ENCODE measurements around the gene DOCK1.

The DOCK1 gene

DNA sequence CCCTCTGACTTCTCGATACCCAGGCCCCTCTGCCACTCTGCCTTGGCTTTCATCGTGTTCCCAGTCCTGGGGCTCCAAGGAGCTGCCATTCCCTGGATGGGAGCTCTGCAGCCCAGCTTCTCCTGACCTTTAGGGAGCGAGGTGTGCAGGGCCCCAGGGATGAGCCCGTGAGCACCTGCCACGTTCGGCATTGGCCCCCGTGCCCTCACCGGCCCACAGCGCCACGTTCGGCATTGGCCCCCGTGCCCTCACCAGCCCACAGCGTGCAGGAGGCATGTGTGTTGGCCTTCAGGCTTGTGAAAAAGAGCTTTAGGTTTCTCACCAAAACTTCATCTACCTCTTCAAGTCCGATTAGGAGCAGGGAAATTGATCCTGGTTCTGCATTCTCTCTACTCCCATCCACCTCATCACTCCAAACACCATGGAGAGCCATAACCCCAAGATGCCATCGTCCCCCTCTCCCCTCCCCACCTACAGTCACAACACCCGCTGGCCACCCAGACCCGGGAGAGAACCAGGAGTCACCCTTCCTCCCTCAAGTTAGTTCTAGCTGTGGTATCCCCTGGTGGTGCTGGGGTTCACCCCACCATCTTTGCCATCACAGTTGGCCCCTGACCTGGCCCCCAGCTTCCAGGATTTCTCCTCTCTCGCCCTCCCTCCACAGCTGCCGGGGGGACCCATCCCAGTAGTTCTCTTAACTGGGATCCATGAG lies 524.5 kb downstream of the DOCK1 start:
- Histone ChIP-seq H3K9me3 (ENCODE audit: severe bottlenecking) (no peaks in the 10 kb centered on the region), H3K4me3 (ENCODE audit: low read depth, low read length) (no peak overlapping the region), H3K27ac (no peak overlapping the region), H3K27me3 (ENCODE audit: insufficient read depth, low read depth, severe bottlenecking) (no peaks in the 10 kb centered on the region), H3K36me3 (no peaks in the 10 kb centered on the region; the same call in 1 of the 2 replicates)
- DNase-seq, result no peak
- TF ChIP-seq, protein P1, sequence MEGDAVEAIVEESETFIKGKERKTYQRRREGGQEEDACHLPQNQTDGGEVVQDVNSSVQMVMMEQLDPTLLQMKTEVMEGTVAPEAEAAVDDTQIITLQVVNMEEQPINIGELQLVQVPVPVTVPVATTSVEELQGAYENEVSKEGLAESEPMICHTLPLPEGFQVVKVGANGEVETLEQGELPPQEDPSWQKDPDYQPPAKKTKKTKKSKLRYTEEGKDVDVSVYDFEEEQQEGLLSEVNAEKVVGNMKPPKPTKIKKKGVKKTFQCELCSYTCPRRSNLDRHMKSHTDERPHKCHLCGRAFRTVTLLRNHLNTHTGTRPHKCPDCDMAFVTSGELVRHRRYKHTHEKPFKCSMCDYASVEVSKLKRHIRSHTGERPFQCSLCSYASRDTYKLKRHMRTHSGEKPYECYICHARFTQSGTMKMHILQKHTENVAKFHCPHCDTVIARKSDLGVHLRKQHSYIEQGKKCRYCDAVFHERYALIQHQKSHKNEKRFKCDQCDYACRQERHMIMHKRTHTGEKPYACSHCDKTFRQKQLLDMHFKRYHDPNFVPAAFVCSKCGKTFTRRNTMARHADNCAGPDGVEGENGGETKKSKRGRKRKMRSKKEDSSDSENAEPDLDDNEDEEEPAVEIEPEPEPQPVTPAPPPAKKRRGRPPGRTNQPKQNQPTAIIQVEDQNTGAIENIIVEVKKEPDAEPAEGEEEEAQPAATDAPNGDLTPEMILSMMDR (IDR thresholded peaks at IDR 0.05; ENCODE audit: low read depth, low read length), result no peak

DNA sequence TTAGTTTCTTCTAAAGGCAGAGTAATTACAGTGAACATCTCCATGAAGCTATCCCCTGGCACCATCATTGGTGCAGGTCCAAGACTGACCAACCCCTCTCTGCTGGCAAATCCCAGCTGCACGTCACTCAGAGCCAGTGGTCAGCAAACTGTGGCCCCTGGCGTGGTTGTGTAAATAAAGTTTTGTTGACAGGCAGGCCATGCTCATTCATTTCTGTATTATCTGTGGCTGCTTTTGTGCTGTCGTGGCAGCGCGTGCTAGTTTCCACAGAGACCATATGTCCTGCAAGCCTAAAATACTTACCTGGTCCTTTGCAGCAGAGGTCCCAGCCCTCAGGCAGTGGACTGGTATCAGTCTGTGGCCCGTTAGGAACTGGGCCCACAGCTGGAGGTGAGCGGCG lies 526.3 kb downstream of the DOCK1 start:
- no peaks in the 10 kb centered on the region for H3K27me3 ChIP-seq (ENCODE audit: insufficient read depth, low read depth, severe bottlenecking)
- TF ChIP-seq, protein P1 (IDR thresholded peaks at IDR 0.05; ENCODE audit: low read depth, low read length), result no peak
- H3K27ac ChIP-seq, result no peak overlapping the region
- no peaks in the 10 kb centered on the region for H3K9me3 ChIP-seq (ENCODE audit: severe bottlenecking)
- H3K4me3 ChIP-seq (ENCODE audit: low read depth, low read length), result no peak overlapping the region
- H3K36me3 ChIP-seq, result no peaks in the 10 kb centered on the region
- DNase-seq, result no peak

DNA sequence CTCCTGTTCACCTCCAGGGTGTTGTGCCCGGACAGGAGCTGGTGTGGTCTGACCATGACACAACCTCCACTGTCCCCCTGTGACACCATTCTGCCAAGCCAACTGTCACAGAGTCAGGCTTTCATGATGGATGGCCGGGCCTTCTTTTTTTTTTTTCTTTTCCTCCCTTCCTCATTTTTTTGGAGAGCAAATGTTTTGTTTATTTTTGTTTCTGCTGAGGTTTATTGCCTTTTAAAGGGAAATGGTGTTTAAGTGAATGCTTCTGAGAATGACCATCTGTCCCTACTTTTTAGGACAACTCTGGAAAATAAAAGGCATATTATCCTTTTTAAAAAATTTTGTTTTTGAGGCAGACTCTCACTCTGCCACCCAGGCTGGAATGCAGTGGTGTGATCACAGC lies 528.8 kb downstream of the DOCK1 start:
- H3K9me3 ChIP-seq (ENCODE audit: severe bottlenecking), result no peaks in the 10 kb centered on the region
- H3K27me3 ChIP-seq (ENCODE audit: insufficient read depth, low read depth, severe bottlenecking), result no peaks in the 10 kb centered on the region
- no peak overlapping the region for H3K27ac ChIP-seq
- H3K36me3 ChIP-seq, result no peaks in the 10 kb centered on the region; the same call in 1 of the 2 replicates
- H3K4me3 ChIP-seq (ENCODE audit: low read depth, low read length), result no peak overlapping the region
- no peak for DNase-seq
- TF ChIP-seq, protein P1 (IDR thresholded peaks at IDR 0.05; ENCODE audit: low read depth, low read length), result no peak

DNA sequence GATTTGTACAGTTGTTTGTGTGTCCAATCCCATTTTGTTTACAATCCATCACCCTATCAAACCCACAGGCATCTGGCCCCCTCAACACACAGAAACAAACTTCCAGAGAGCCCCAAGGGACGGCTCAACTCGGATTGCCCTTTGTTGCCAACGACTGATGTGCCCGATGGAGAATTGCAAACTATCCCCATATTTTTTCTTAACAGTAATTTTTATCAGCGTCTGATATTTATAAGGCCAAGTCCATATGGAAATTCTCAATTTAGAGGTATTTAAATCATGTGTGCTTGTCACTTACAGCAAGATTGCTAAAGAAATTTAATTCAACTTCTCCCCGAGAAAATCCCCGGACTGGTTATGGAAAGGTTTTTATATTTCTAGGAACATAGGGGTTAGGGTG lies 530.0 kb downstream of the DOCK1 start:
- no peak overlapping the region for H3K4me3 ChIP-seq (ENCODE audit: low read depth, low read length)

DNA sequence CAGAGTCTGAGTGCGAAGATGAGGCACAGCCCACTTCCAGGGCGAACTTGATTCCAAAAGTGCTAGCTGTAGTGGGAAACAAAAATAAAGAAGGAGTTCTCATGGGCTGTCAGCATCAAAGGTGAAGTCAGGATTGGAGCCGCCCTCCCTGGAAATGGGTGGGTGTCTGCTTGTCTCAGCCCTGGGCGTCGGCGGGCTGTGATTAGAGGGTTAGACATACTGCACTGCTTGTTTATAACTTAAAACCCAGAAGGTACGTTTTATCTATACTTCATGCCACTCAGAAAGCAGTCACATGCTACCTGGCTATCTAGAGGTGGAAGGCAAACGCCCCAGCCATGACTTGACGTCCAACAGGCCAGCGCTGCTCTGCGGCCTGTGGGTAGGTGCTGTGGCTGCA lies 535.1 kb downstream of the DOCK1 start:
- peaks cover 9% of the 10 kb centered on the region for H3K9me3 ChIP-seq (ENCODE audit: severe bottlenecking)
- peaks cover 8% of the 10 kb centered on the region for H3K36me3 ChIP-seq
- DNase-seq, result no peak
- H3K4me3 ChIP-seq (ENCODE audit: low read depth, low read length), result no peak overlapping the region
- H3K27me3 ChIP-seq (ENCODE audit: insufficient read depth, low read depth, severe bottlenecking), result no peaks in the 10 kb centered on the region
- TF ChIP-seq, protein P1 (IDR thresholded peaks at IDR 0.05; ENCODE audit: low read depth, low read length), result no peak
- H3K27ac ChIP-seq, result no peak overlapping the region

More for the DNA sequence above, 530.0 kb downstream of the DOCK1 start:
- no peak for DNase-seq
- Histone ChIP-seq H3K27ac (no peak overlapping the region), H3K36me3 (peaks cover 4% of the 10 kb centered on the region), H3K27me3 (ENCODE audit: insufficient read depth, low read depth, severe bottlenecking) (no peaks in the 10 kb centered on the region), H3K9me3 (ENCODE audit: severe bottlenecking) (no peaks in the 10 kb centered on the region)
- TF ChIP-seq, protein P1 (IDR thresholded peaks at IDR 0.05; ENCODE audit: low read depth, low read length), result no peak

Measured in WERI-Rb-1 (cell line).